ENCODE measurements around the gene PTK6.

PTK6 gene

DNA sequence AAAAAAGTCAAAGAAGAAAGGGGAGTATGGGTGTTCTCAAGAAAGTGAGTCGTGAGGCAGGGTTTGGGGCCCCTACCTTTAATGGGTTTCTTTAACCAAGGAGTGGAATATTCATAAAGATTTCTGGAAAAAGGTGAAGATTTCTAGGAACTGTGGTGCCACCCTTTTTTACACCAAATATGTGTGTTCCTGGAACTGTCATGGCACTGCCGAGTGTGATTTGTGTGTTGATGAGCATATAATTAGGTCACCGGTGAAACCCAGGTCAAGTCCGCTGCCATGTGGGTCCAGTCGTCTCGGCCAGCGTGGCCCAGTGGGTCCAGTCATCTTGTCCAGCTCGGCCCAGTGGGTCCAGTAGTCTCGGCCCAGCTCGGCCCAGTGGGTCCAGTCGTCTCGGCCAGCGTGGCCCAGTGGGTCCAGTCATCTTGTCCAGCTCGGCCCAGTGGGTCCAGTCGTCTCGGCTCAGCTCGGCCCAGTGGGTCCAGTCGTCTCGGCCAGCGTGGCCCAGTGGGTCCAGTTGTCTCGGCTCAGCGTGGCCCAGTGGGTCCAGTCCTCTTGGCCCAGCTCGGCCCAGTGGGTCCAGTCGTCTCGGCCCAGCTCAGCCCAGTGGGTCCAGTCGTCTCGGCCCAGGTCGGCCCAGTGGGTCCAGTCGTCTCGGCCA is 30.0 kb downstream of the PTK6 start:
- DNase-seq (ENCODE audit: low read depth): no peak

DNA sequence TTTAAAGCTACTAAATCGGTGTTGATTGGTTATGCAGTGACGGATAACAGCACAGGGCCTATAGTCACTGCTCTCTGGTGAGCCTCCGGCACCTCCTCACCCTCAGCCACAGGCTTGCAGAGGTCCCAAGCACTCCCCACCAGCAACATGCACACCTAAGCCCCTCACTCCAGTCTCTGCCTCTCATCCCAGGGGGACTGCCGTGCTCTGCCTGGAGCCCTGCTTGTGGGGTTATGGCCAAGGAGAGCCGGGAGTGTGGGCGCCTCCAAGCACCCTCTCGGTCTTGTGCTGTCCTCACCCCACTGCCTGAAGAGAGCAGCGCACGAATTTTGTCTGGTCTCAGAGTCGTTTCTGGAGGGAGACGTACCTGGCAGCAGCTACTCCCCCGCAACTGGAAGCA is 31.5 kb downstream of the PTK6 start:
- DNase-seq (ENCODE audit: low read depth): no peak

DNA sequence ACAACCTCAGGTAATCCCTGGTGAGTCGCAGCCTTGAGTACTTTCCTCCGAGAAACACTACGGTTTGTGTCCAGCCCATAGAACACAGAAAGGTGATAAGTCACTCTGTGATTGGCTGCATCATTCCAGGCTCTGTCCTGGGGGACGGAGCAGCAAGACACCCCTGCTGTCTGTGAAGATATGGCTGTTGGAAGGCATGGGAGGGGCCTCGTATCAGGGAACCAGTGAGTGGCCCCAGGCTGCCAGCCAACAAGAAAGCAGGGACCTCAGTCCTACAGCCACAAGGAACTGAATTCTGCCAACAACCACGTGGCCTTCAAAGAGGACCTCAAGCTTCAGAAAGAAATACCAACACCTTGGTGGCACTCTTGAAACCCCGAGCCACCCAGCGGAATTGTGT is 31.9 kb downstream of the PTK6 start:
- DNase-seq (ENCODE audit: low read depth): no peak

DNA sequence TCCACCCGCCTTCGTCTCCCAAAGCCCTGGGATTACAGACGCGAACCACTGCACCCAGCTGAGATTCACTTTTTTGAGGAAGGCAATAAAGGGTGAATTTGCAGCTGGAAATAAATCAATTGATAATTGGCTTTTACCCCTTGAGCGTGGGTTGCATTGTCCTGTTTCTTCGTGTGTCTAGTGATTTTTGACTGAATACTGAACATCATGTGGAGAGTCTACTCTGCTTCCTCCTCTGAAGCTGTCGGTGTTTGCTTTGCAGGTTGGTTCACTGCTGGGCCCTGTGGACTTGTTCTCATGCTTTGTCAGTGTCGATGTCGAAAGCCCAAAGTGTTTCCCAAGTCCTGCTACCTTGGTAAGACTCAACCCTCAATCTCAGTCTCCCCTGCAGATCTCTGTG is 32.5 kb downstream of the PTK6 start:
- DNase-seq (ENCODE audit: low read depth): no peak

DNA sequence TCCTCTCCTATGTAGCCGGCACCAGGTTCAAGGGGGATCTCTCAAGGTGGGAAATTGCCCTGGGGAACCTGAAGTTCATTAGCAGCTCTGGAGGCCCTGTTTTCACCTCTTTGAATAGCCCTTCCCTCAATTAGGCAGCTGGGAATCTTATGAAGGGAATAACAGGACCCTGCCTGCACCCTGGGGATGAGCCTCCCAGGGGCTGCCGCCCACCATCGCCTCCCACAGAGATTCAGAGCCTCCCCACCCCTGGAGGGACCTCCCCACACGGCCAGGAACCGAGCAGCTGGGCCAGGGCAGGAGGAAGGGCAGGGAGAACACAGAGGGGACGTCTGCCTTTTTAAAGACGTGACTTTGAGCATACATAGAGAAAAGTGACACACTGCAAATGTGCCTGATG is 33.7 kb downstream of the PTK6 start:
- no peak for DNase-seq (ENCODE audit: low read depth)

DNA sequence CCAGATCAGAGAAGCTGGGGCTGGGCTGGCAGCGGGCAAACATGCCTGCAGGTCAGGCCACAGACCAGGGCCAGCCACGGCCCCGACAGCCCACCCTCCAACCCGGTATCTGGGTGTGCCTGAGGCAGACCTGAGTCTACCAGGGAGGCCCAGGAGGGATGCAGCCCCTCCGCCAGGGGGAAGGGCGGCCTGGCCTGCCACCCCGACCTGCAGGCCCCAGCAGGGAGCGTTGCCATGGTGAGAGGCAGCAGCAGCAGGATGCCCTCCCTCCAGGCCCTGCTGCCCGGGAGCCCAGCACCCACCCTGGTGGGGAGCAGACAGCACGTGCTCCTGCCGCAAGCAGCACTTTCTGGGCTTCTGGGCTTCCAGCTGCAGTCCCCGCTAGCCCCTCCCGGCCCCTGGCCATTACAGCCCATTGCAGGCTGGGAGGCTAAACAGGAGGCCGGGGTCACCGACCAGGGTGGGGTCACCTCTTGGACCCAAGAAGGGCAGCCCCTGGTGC is 34.5 kb downstream of the PTK6 start:
- no peak for DNase-seq (ENCODE audit: low read depth)

DNA sequence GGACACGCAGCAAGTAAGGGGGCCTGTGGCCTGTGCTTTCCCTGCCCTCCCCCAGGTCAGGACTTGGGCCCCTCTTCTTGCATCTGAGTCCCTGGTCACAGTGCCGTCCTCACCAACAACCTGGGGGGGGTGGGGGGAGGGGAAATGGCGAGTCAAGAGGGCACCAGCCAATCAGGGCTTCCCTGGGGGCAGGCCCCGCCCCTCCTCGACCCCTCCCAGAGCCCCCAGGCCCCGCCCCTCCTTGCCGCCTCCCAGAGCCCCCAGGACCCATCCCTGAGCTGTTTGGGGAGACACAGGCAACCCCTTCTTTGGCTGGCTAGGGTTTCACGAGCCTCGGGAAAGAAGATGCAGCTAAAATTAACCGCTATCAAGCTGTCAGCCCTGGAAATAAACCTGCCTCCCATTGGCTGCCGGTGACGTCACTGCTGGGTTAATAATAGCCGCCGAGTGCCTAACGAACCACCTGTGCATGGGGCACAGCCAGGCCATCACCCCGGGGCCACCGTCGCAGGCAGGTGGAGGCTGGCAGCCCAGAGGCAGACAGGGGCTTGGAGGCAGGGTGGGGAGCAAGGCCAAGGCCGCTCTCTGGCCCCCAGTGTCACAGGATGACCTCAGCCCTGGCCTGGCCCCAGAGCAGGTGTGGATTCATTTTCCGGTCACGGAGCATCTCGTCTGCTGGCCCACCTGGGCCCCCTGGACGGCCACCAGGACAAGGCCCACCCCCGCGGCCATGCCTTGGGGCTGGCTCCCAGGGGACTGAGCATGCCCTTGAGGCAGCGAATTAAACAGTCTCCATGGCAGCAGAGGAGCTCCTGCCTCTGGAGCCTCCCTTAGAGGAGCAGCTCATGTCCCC is 35.1 kb downstream of the PTK6 start:
- DNase-seq (ENCODE audit: low read depth): no peak

DNA sequence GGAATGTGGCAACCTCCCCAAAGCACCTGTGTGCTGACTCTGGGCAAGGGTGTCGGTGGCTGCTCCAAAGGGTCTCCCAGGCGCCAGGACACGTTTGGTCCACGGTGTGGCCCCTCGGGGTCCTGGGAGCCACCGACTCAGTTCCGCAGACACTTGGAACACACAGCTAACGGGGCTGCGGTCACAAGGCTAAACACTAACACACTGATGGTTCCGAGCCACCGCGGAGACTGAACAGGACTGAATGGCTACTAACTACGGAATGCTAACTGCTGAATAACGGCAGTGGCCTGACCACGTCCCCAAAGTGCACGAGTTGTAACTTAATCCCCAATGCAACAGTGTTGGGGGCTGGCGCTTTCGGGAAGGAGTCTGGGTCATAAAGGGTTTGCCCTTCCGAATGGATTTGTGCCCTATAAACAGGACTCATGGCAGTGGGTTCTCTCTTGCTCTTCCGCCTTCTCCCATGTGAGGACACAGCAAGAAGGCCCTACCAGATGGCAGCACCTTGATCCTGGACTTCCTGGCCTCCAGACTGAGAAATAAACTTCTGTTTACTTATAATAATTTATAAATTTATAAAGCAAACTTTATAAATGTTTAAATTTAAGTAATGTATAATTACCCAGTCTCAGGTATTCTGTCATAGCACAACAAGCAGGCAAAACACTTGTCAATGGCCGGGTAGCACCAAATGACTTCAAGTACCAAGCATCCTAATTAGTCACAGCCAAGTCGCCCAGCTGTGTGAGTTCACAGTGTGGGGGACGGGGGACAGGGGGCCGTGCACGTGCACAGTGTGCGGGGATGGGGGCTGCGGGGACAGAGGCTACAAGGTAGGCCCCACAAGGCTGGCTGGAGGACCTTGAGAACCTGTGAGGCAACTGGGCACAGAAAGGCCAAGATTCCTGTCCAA is 36.0 kb downstream of the PTK6 start:
- no peak for DNase-seq (ENCODE audit: low read depth)

DNA sequence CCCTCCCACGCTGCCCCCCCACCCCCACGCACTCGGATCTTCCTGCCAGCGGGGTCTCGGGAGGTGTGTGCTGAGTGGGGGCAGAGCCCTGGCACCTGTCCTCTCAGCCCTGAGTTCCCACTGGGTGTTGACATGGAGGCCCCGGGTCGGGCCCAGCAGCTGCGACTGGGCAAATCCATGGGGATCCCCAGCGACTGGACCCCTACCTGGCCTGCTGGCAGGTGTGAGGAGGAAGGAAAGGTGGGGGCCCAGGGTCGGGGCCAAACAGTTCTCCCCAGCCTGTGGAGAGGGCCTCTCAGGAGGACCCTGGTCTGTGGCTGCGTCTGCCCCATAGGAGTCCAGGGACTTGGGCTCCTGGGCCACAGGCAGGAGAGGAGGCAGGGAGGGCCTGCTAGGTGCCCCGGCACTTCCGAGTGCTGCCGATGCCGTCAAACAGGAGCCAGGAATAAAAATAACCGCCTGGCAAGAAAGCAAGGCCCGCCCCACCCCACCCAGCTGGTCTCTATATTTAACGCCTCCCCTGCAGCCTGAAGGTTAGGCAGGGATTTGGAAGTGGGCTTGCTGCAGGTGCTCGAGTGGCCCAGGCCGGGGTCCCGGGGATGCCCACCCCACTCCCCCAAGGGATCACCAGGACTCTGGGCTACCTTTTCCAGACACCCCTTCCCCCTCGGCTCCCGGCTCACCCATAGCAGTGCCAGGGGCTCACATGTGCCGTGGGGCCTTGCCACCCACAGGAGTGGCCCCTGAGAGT is 36.9 kb downstream of the PTK6 start:
- no peak for DNase-seq (ENCODE audit: low read depth)

DNA sequence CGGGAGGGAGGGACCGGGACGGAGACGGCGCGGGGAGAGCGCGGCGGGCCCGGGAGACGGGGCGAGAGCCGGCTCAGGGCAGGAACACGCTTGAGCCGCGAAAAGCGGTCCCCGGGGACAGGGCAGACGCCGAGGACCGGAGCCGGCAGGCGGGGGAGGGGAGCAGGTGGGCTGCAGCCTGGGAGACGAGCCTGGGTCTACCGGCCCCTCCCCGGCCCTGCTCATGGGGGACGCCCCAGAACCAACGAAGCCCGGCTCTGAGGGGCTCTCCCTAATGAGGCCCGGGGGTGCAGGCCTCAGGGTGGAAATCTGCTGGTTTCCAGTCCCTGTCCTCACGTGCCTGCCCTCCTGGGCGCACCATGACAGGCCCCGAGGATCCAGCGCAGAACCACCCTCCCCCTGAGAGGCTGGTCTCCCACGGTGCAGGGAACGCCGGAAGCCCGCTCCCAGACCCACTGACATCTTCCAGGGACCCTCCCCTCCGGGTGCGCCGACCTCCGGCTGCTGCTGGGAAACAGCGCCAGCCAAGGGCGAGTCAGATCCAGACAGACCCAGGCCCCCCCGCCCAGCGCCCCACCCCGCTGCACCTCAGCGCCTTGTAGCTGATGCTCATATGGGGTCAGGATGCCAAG is 37.7 kb downstream of the PTK6 start:
- DNase-seq (ENCODE audit: low read depth): no peak

DNA sequence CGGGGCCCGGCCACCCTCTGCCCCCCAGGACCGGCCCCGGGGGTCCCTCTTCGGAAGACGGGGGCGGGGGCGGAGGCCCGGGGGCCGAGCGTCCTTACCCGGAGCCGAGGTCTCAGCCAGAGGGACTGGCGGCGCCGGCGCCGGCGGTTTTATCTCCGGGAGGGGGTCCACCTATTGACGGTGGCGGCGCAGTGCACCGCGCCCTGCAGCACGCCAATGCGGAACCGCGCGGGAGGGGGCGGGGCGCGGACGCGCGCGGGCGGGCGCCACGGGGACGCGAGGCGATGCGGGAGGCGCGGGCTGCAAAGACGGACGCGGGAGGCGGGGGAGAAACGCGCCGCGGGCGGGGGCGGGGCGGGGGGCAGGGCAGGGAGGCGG is 38.2 kb downstream of the PTK6 start, which contains the start of gene EEF1A2:
Gene EEF1A2, minus strand, starts transcription at position 124 of the 378 bp plus-strand sequence. CDS start 1,320 bp downstream, outside the sequence.
- no peak for DNase-seq (ENCODE audit: low read depth)

DNA sequence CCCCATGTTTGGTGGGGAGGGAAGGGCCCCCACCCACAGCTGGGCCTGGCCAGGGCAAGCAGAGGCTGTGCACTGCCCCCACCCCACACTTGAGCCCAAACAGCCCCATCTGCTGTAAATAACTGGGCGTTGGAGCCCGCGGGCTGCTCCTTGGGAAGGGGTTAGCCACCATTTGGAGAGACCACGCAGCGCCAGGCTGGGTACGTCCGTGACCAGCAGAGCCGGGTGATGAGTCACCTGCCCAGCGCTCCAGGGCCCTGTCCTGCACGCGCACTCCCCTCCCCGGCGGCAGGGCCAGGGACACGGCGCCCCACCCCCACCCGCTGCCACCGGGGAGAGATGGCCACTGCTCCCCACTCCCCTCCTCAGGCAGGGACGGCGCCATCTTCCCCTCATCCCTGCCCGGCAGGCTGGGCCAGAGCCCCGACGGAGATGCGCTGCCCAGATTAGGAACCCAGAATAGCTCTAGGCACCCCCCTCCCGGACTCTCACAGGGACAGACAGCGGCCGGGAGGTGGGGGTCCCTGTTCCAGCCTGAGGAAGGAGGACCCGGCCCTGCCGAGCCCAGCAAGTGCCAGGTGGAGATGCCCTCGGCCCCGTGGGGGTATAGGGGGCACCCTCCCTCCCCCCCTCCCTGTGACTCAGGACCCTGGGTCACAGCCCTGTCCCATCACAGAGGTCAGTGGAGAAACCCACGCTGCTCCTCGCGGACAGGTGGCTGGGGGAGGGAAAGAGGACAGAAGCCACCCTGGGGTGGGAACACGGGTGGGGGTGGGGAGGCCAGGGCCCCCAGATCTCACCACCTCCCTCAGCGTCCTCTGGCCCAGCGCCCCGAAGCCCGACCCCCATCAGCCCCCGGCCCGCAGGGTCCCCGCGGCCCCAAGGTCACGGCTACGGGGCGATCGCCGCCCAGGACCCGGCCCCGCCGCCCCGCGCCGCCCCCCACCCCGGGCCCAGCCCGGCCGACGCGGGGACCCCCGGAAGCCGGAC is 38.9 kb downstream of the PTK6 start:
- no peak for DNase-seq (ENCODE audit: low read depth)

DNA sequence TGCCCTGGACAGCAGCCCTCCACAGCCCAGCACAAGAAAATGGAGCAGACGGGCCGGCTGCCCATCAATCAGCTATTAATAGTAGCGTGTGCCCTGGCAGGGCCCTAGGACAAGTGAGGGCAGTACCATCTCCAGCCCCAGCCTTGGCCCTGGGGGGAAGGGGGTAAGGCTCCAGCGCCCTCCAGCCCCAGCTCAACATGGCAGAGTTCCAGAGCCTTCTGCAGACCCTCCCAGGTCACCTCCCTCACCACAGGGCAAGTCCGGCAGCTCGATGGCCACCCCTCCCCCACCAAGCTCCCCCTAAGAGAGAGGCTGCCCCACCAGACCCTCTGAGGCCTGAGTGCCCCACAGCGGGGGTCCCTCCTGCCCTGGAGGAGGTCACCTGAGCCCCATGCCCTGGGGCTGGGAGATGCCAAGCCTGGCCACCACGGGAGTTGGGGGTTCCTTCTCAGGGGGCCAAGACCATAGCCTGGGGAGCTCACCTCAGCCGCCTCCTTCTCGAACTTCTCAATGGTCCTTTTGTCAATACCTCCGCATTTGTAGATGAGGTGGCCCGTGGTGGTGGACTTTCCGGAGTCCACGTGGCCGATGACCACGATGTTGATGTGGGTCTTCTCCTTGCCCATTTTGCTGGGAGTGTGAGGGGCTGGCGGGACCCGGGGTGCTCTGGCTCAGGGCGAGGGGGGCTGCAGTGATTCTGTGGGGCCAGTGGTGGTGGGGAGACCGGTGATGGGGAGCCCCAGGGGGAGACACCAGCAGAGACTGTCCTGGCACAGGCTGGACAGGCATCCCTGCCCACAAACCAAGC is 39.8 kb downstream of the PTK6 start:
- no peak for DNase-seq (ENCODE audit: low read depth)

DNA sequence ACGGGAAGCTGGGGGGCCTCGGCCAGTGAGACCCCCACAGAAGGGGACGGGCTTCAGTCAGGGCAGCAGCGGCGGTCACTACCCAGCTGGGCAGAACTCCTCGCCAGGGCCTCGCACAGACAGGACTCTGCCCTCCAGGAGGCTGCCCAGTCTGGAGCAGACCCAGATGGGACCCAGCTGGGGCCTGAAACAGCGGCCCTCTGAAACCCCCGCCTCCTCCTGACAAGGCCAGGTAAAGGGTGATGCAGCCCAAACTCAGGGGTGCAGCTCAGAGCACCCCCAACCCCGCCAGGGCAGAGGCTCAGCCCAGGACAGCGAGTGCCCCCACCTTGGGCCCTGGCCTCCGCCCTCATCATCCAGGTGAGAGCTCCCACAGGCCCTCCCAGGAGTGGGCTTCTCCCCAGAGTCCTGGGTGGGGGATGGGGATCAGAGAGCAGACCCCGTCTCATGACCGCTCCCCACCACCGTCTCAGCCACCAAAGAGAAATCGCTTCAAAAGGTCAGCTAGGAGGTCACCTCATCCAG is 40.5 kb downstream of the PTK6 start:
- no peak for DNase-seq (ENCODE audit: low read depth)

DNA sequence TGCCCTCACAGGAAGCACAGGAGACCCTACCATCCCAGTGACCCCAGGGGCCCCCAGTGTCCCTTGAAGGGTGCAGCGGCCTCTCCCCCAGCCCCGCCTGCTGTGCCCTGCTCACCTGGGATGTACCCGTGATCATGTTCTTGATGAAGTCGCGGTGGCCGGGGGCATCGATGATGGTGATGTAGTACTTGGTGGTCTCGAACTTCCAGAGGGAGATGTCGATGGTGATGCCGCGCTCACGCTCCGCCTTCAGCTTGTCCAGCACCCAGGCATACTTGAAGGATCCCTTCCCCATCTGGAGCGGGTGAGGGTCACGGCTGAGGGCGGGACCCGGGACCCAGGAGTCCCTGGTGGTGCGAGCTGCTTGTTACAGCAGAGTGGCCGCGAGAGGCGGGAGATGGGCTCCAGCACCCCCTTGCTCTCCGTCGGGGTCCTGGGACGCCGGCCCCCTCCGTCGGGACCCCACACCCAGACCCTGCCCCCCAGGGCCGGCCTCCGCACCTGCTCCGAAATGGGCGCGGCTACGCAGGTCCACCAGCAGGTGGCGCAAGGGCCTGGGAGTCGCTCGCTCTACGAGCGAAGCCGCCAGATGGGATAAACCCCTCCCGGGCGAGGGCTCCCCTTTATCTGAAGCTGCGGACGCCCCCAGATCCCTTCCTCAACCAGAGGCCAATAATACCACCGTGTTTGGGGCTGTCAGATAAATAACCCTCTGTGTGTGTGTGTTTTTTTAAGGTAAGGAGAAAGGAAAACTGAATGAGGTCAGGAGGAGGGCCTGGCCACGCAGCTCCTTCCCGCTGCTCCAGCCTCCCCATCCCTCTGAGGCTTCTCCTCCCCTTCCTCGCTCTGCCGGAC is 41.2 kb downstream of the PTK6 start:
- DNase-seq (ENCODE audit: low read depth): peak; percentile 66

DNA sequence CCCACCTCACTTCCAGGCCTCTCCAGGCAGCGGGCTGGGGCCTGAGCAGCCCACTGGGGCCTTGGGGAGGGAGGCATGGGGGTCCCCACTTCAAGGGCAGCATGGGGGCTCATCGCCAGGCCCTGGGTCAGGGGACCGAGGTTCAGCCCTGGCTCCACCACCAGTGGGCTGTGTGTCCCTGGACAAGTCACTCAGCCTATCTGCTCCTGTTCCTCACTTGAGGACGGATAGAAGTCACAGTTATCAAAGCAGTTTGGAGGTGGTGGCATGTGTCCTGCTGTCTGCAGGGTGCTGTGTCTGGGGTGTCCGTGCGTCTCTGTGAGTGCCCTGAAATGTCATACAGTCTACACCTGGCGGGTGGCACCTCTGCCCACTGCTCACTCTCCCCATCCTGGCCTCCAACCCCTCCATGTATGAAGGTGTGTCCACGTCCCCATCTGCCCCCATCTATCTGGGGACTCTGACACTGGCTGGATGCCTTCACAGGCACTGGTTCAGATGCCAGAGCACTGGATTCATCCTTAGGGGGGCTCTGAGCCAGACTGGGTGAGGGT is 41.9 kb downstream of the PTK6 start:
- no peak for DNase-seq (ENCODE audit: low read depth)

DNA sequence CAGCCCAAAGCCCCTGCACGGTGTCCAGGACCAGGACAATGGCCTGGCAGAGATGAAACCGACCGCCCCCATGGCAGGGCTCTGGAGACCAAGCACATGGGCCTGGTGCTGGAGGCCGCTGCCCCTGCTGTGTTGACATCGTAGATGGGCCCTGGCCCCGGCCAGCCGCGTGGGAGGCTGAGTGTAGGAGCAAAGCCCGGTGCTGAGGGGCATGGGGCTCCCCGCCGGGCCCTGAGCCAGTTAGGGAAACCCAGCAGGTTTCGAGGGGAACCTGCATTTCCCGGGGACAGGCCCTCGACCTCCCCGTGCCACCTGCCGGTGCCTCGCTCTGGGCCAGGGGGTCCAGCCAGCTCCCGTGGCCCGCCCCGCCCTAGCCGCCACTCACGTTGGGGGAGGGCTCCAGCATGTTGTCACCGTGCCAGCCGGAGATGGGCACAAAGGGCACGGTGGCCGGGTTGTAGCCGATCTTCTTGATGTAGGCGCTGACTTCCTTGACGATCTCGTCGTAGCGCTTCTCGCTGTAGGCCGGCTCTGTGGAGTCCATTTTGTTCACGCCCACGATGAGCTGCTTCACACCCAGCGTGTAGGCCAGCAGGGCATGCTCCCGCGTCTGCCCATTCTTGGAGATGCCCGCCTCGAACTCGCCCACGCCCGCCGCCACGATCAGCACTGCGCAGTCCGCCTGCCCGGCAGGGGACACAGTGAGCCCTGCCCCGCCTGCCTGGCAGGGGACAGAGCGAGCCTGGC is 42.6 kb downstream of the PTK6 start:
- DNase-seq (ENCODE audit: low read depth): no peak

Data from stimulated activated CD8-positive, alpha-beta memory T cell treated with anti-CD3 and anti-CD28 coated beads, Interleukin-15, amount 100 ng/mL, for 24 hours (primary cell).